ENCODE measurements around the gene HOXC9.

DNA sequence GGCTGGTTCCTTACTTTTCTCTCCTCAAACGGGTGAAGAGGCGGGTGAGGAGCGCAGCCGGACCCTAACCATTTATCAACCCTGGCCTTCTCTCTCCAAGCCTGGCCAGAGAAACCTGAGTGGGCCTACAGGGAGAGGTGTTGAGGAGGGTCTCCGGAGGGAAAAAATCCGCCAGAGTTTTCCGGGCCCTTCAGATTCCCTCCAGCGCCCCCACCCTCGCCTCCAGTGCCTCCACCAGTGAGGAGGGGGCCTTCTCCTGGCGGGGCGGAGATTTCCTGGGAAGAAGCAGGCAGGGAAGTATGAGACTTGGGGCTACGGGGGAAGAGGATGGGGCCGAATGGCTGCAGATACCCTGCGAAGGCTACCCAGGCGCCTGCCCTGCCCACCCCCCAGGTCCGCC is 31.5 kb downstream of the HOXC9 start:
- TF ChIP-seq CTCF (conservative IDR thresholded peaks at IDR 0.05; ENCODE audit: low read depth, low read length), result no peak
- TF ChIP-seq EZH2 (IDR thresholded peaks at IDR 0.05; ENCODE audit: borderline replicate concordance, low read depth, low read length, poor library complexity, severe bottlenecking), result no peak
